Omental fat pad (tissue), 4 donors: ENCODE results near the gene MED10. TPM values are rescaled to one million over a fixed set of nuclear protein-coding genes. Genes with fewer than 3 reads are reported as not detected.

Source experiments
- ATAC-seq: fragments of 150-250 bp; one replicate; pipeline ENCODE4 v1.9.1; 2016; ENCODE audit warnings: mild to moderate bottlenecking, moderate library complexity; ENCODE audit not compliant: low FRiP score
- DNase-seq: peaks from one replicate; pipeline ENCODE4 v3.0.0-alpha.2; 2019; ENCODE audit warnings: low spot score
- total RNA-seq, 4 donors: library from RNA; depleted of rRNA; stranded (reverse); fragments of >200 nt; gene quantifications; one replicate each; pipeline ENCODE4 v1.1.0, GENCODE V29; 2016
- TF ChIP-seq, protein P1 (sequence below), 3 donors: fragments of 450-650 bp; IDR thresholded peaks; one replicate each; pipeline ENCODE4 v1.5.1; 2016 to 2017; ENCODE audit warnings: antibody characterized with exemption in 3 of 3, mild to moderate bottlenecking in 3 of 3, moderate library complexity in 2 of 3

The MED10 gene
- total RNA-seq, 4 donors from 2014 or later = 22.8 to 36.1 (median 27.8) TPM

DNA sequence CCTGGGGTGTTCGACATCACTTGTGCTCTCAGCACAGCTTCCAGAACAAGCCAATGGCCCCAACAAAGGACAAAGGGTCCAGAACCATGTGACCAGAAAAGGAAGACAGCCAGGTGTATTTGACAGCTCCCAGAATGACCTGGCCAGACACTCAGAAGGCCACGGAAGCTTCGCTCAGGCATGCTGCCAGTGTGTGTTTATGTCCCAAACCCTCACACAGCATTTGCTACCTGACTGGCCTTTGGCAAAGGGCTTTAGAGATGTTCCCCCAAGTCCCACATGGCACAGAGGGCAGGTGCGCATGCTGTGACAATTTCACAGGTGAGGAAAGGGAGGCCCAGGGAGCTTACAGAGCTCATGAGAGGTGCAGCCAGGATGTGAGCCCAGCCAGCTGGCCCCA is 39.5 kb downstream of the MED10 start:
- ATAC-seq (no peak), DNase-seq (no peak)
- TF ChIP-seq, protein P1, sequence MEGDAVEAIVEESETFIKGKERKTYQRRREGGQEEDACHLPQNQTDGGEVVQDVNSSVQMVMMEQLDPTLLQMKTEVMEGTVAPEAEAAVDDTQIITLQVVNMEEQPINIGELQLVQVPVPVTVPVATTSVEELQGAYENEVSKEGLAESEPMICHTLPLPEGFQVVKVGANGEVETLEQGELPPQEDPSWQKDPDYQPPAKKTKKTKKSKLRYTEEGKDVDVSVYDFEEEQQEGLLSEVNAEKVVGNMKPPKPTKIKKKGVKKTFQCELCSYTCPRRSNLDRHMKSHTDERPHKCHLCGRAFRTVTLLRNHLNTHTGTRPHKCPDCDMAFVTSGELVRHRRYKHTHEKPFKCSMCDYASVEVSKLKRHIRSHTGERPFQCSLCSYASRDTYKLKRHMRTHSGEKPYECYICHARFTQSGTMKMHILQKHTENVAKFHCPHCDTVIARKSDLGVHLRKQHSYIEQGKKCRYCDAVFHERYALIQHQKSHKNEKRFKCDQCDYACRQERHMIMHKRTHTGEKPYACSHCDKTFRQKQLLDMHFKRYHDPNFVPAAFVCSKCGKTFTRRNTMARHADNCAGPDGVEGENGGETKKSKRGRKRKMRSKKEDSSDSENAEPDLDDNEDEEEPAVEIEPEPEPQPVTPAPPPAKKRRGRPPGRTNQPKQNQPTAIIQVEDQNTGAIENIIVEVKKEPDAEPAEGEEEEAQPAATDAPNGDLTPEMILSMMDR (IDR thresholded peaks at IDR 0.05) = no peak

DNA sequence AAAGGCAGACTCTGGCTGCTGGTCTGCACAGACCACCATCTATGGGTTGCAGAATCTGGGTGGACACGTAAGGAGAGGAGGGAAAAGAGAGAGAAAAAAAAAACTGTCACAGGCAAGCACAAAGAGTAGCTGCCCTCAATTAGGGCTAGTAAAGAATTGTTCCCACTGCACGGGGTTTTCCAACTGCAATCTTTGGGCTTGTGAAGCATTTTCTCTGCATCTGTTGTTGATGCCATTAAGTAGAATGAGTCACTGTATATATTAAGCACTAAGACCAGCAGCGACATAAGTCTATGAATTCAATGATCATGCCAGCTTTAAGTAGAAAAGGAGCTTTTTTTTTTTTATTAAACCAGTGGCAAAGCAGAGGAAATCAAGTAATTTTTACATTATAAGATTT is 40.2 kb downstream of the MED10 start:
- ATAC-seq (no peak), DNase-seq (no peak)
- TF ChIP-seq, protein P1 (IDR thresholded peaks at IDR 0.05) = no peak

DNA sequence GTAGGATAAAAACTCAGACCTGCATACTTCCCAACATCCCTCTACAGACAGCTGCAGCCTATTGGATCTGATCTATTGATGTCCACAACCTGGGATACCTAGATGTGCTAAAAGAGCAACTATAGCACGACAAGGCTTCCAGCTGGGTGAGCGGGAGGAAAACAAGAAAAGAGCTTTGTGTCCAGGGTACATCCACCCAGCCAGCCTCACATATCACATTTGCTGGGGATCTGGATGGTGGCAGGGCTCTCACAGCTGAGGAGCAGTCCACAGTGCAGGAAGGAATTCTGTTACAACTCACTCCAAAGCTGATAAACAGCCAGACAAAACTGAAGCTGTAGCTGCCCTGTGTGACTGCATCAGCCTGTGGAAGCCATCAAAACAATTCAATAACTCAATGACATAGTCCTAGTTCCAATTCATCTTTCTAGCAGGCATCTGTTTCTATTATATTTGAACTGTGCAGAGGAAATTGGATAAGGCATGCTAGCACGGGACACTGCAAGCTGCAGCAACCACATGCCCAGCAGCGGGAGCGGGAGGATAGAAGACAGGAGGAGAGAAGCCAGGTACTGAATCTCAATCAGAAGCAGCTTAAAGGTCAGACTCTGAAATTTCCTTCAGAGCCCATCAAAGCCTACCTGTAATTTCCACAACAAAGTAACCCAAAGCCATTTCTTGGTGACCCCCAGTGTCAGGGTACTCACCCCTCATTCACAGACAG is 45.0 kb downstream of the MED10 start:
- DNase-seq = no peak
- no peak for ATAC-seq
- TF ChIP-seq, protein P1 (IDR thresholded peaks at IDR 0.05) = no peak

DNA sequence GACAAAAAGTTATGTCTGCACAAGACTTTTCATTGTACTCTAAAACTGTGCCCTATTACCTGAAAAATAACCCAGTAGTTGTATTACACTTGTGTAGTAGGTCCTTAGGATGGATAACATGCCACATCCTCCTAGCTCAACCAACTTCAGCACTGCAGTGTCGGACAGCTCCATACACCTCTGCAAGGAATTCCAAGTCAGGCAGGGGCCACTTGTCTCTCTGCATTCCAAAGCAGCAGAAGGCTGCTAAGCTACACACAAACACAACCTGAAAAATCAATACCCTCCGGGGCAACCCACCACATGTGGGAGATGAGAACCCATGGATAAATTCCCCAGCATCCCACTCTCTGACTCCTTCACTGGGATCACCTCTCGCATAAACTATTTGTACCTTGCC is 50.2 kb downstream of the MED10 start:
- DNase-seq (no peak), ATAC-seq (no peak)
- TF ChIP-seq, protein P1 (IDR thresholded peaks at IDR 0.05) = no peak

DNA sequence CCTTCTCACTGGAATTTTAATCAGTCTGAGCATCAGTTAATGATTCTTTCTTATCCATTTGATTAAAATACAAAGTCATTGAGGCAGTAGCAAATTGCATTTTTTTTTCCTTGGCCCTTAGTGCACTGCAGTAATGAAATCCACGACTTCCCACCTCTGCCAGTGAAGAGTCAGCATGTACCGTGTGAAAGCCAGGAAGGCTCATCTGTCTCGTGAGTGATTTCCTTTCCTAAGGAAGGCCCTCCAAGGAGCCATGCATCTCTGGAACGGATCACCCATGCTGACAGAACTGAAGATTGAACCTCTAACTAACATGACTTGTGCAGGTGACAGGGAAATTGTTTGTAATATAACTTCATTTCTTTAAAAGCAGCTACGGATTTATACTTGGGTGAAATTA is 51.6 kb downstream of the MED10 start:
- ATAC-seq = no peak

DNA sequence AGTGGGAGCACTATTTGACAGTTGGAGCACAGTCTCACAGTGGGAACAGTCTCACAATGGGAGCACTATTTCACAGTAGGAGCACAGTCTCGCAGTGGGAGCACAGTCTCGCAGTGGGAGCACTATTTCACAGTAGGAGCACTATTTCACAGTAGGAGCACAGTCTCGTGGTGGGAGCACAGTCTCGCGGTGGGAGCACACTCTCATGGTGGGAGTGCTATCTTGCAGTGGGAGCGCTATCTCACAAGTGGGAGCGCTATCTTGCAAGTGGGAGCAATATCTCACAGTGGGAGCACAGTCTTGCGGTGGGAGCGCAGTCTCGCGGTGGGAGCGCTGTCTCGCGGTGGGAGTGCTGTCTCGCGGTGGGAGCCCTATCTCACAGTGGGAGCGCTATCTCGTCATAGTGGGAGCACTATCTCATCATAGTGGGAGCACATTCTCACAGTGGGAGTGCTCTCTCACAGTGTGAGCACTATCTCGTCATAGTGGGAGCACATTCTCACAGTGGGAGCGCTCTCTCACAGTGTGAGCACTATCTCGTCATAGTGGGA is 56.1 kb downstream of the MED10 start:
- ATAC-seq (no peak), DNase-seq (no peak)
- TF ChIP-seq, protein P1 (IDR thresholded peaks at IDR 0.05) = no peak

More for the DNA sequence above, 51.6 kb downstream of the MED10 start:
- TF ChIP-seq, protein P1 (IDR thresholded peaks at IDR 0.05) = no peak
- DNase-seq = no peak

Other genes with a start within 250 kb of the MED10 start
- 1 to 10 TPM in 2 of 4 donors, under 1 TPM in 2; 0.72 to 5.0 (median 2.4) TPM for gene UBE2QL1, start 70.3 kb upstream of the MED10 start, total RNA-seq